B cell (primary cell): ENCODE data around the gene SAMD10. TPM values are rescaled to one million over a fixed set of nuclear protein-coding genes. Genes with fewer than 3 reads are reported as not detected.
"Not testable (repeated sequence)": the region's sequence is repeated elsewhere in the genome, so short reads cannot be mapped to it uniquely, and the experiment has no call there.

Experiments
- ATAC-seq: fragments of 200-7000 bp; cut with Tn5 transposase; one replicate; pipeline ENCODE4 v1.10.0; 2021; ENCODE audit warnings: low read depth, mild to moderate bottlenecking, moderate number of reproducible peaks, moderate library complexity
- CTCF ChIA-PET: fragments of 350-600 bp; sonication (Branson Sonifier 250); formaldehyde crosslinking; loops from one replicate; lab custom pipeline; 2021; ENCODE audit warnings: antibody characterized with exemption, inconsistent platforms; lab: Charles Lee
- POLR2A ChIA-PET: fragments of 350-600 bp; sonication (Branson Sonifier 250); formaldehyde crosslinking; loops from one replicate; lab custom pipeline; 2021; ENCODE audit warnings: antibody characterized with exemption; lab: Charles Lee
- DNase-seq: peaks from one replicate; pipeline ENCODE4 v3.0.0; 2013
- H2AFZ ChIP-seq: 2 replicates; pipeline ENCODE4 v1.6.1; 2012; ENCODE audit warnings: mild to moderate bottlenecking, low read depth, low read length; ENCODE audit not compliant: insufficient read depth, poor library complexity, severe bottlenecking
- H3K27ac ChIP-seq, 2 donors: 1 replicate in 1 of 2; 2 replicates in 1 of 2; pipeline ENCODE4 v1.5.1; 2012 to 2013; ENCODE audit warnings: low read length in 2 of 2, mild to moderate bottlenecking in 2 of 2, moderate library complexity in 1 of 2
- H3K27me3 ChIP-seq, 4 experiments: fragments of 200-600 bp in 1 of 4; sonication (generic) in 1 of 4; replicated peaks in 1 of 4; 1 replicate in 2 of 4; 2 replicates in 2 of 4; pipeline versions ENCODE4 v1.6.1 to v1.7.0; 2013 to 2016; ENCODE audit warnings: low read length in 3 of 4, mild to moderate bottlenecking in 2 of 4, mixed read lengths in 1 of 4, moderate library complexity in 1 of 4; ENCODE audit not compliant: insufficient read depth in 4 of 4, control insufficient read depth in 3 of 4; ENCODE audit errors: control extremely low read depth in 1 of 4
- H3K36me3 ChIP-seq, 2 experiments: replicated peaks in 1 of 2; 1 replicate in 1 of 2; 2 replicates in 1 of 2; pipeline versions ENCODE4 v1.6.1 to v1.7.1; 2013; ENCODE audit warnings: low read length in 1 of 2; ENCODE audit not compliant: insufficient read depth in 2 of 2, control insufficient read depth in 1 of 2; ENCODE audit errors: control extremely low read depth in 1 of 2, extremely low read depth in 1 of 2
- H3K4me1 ChIP-seq, 2 donors: fragments of 200-600 bp in 1 of 2; sonication (generic) in 1 of 2; 1 replicate in 1 of 2; 2 replicates in 1 of 2; pipeline versions ENCODE4 v1.5.1 to v1.6.1; 2013 to 2017; ENCODE audit warnings: low read length in 2 of 2; ENCODE audit not compliant: control insufficient read depth in 2 of 2, insufficient read depth in 2 of 2
- H3K4me2 ChIP-seq: replicated peaks from 2 replicates; pipeline ENCODE3; 2012; ENCODE audit warnings: mild to moderate bottlenecking, low read depth, low read length; ENCODE audit not compliant: poor library complexity, severe bottlenecking
- H3K4me3 ChIP-seq, 5 experiments: fragments of 200-600 bp in 1 of 5; sonication (generic) in 1 of 5; 1 replicate in 3 of 5; 2 replicates in 2 of 5; pipeline versions ENCODE4 v1.5.1 to v1.7.0; 2011 to 2016; ENCODE audit warnings: low read length in 4 of 5, mild to moderate bottlenecking in 4 of 5, low read depth in 2 of 5, control low read depth in 1 of 5, moderate library complexity in 1 of 5; ENCODE audit not compliant: insufficient read depth in 1 of 5; ENCODE audit errors: control extremely low read depth in 1 of 5, extremely low read depth in 1 of 5
- H3K79me2 ChIP-seq: fragments of 200-600 bp; sonication (generic); one replicate; pipeline ENCODE4 v1.6.0; 2016; ENCODE audit warnings: low read length; ENCODE audit not compliant: control insufficient read depth, insufficient read depth
- H3K9ac ChIP-seq: fragments of 200-600 bp; sonication (generic); 2 replicates; pipeline ENCODE4 v1.6.1; 2017; ENCODE audit warnings: mild to moderate bottlenecking, low read length, moderate library complexity
- H3K9me3 ChIP-seq, 3 donors: one replicate each; pipeline versions ENCODE4 v1.6.1 to v1.7.1; 2013; ENCODE audit warnings: low read length in 2 of 3; ENCODE audit not compliant: control insufficient read depth in 2 of 3, insufficient read depth in 1 of 3; ENCODE audit errors: control extremely low read depth in 1 of 3
- H4K20me1 ChIP-seq: 2 replicates; pipeline ENCODE4 v1.6.0; 2012; ENCODE audit warnings: mild to moderate bottlenecking, low read length; ENCODE audit not compliant: insufficient read depth, control insufficient read depth, poor library complexity, severe bottlenecking
- H3K27ac Mint-ChIP-seq: one replicate; pipeline ENCODE4 v1.8.0; 2021; ENCODE audit warnings: mixed read lengths
- H3K27me3 Mint-ChIP-seq: one replicate; pipeline ENCODE4 v1.8.0; 2021; ENCODE audit warnings: mixed read lengths
- H3K4me1 Mint-ChIP-seq: one replicate; pipeline ENCODE4 v1.8.0; 2021; ENCODE audit warnings: mixed read lengths
- H3K4me3 Mint-ChIP-seq: one replicate; pipeline ENCODE4 v1.8.0; 2021; ENCODE audit warnings: mixed read lengths
- H3K9me3 Mint-ChIP-seq: one replicate; pipeline ENCODE4 v1.8.0; 2022; ENCODE audit warnings: mixed read lengths; ENCODE audit not compliant: insufficient read depth
- CTCF ChIP-seq: fragments of 200-600 bp; IDR thresholded peaks from one replicate; pipeline ENCODE4 v1.8.0; 2022; ENCODE audit warnings: antibody characterized with exemption, mild to moderate bottlenecking
- EZH2 ChIP-seq: IDR thresholded peaks from 2 replicates; pipeline ENCODE4 v1.6.1; 2012; ENCODE audit warnings: borderline replicate concordance, low read depth, mild to moderate bottlenecking, moderate library complexity, low read length; ENCODE audit not compliant: insufficient read depth, poor library complexity, severe bottlenecking
- WGBS: methylation state at CpG from one replicate; pipeline ENCODE4 v1.1.5; 2013; ENCODE audit warnings: missing lambda C conversion rate; ENCODE audit not compliant: insufficient coverage; 5-methylcytosine and 5-hydroxymethylcytosine counted together
- intact Hi-C: fragments of 100-400 bp; cut with micrococcal nuclease; formaldehyde crosslinking; loops from one replicate; pipeline ENCODE4 v1.10.0; 2022
- polyA plus RNA-seq: library from polyadenylated mRNA; depleted of rRNA; stranded (reverse); fragments of >200 nt; gene quantifications from 2 replicates; pipeline ENCODE4 v1.2.3, GENCODE V29; 2012
- total RNA-seq, 2 donors: library from RNA; stranded (reverse); fragments of 120-200 nt in 1 of 2; gene quantifications; 1 replicate in 1 of 2; 2 replicates in 1 of 2; pipeline versions ENCODE4 v1.2.3 to v1.2.4, GENCODE V29; 2013 to 2022

SAMD10 gene
- total and polyA plus RNA-seq, 2 donors (not counting 1 experiment from before 2014, with no cell fraction given): 12.7 to 34.2 TPM

GRCh38 chr20:63930971-63931553 lies 48.4 kb downstream of the SAMD10 start:
- POLR2A ChIA-PET: no interaction called here
- Histone ChIP-seq H3K27ac (no peak overlapping the region), H4K20me1 (peaks cover 81% of the 10 kb centered on the region), H3K4me1 (no peaks in the 10 kb centered on the region), H3K9ac (no peak overlapping the region), H3K4me2 (no peak overlapping the region), H3K27me3 (no peaks in the 10 kb centered on the region), H3K79me2 (peaks cover 75% of the 10 kb centered on the region), H3K36me3 (peaks cover 0 to 70% of the 10 kb centered on the region in 2 experiments), H3K9me3 (no peaks in the 10 kb centered on the region), H3K4me3 (no peak overlapping the region), H2AFZ (no peak overlapping the region)
- Mint-ChIP-seq H3K4me3 (no peak overlapping the region), H3K9me3 (no peaks in the 10 kb centered on the region), H3K4me1 (no peaks in the 10 kb centered on the region), H3K27me3 (no peaks in the 10 kb centered on the region), H3K27ac (no peak overlapping the region)
- CTCF ChIA-PET: no interaction called here
- ATAC-seq: no peak
- intact Hi-C loops: no loop called here
- no peak for TF ChIP-seq CTCF
- no peak for TF ChIP-seq EZH2
- DNase-seq: no peak
- WGBS: 97% methylated on average over 36 of the region's 37 CpGs

- Histone ChIP-seq H3K79me2 (peaks cover 75% of the 10 kb centered on the region), H4K20me1 (peaks cover 76% of the 10 kb centered on the region), H3K36me3 (peaks cover 0 to 55% of the 10 kb centered on the region in 2 experiments)
- H3K27me3 ChIP-seq, ATAC-seq, H3K4me1 Mint-ChIP-seq, H2AFZ ChIP-seq, H3K4me3 ChIP-seq, H3K4me2 ChIP-seq, H3K4me3 Mint-ChIP-seq, H3K27ac ChIP-seq, H3K9me3 Mint-ChIP-seq, H3K27me3 Mint-ChIP-seq, H3K4me1 ChIP-seq, DNase-seq, H3K9ac ChIP-seq, H3K9me3 ChIP-seq, H3K27ac Mint-ChIP-seq, intact Hi-C loops: not testable (repeated sequence)
- WGBS: 98% methylated on average over 31 of the region's 31 CpGs
- CTCF ChIA-PET: interaction anchor here (1.1 kb wide), 1 partner anchor 706 kb away, joined by 3 read pairs; no protein-coding TSS in a partner anchor
- POLR2A ChIA-PET: interaction anchor here (0.6 kb wide), 1 partner anchor 165 kb away, joined by 3 read pairs; no protein-coding TSS in a partner anchor
Measured at GRCh38 chr20:63929473-63929883, 50.0 kb downstream of the SAMD10 start.
